GM12801 (cell line): ENCODE results near the gene SPRR1A.

Experiments
- CTCF ChIP-seq: IDR thresholded peaks from one replicate; pipeline ENCODE4 v1.5.1; 2011; ENCODE audit warnings: control low read depth; ENCODE audit not compliant: insufficient read length; ENCODE audit errors: extremely low read depth

Gene SPRR1A

GRCh38 chr1:152983743-152984142 lies at the start of gene SPRR1A:
Gene SPRR1A (plus strand): TSS chr1:152984081. CDS start chr1:152985231, 1,150 bp downstream.
- no peak for TF ChIP-seq CTCF

GRCh38 chr1:152940614-152941013 lies 43.3 kb upstream of the SPRR1A start:
- TF ChIP-seq CTCF, result no peak

GRCh38 chr1:152941037-152941711 lies 42.7 kb upstream of the SPRR1A start:
- TF ChIP-seq CTCF, result no peak

- TF ChIP-seq CTCF, result no peak
Observed at GRCh38 chr1:152942161-152942560, 41.7 kb upstream of the SPRR1A start.

- no peak for TF ChIP-seq CTCF
Observed at GRCh38 chr1:152946248-152946647, 37.6 kb upstream of the SPRR1A start.

GRCh38 chr1:152946651-152947256 lies 37.1 kb upstream of the SPRR1A start, which contains the start of gene SPRR5:
Gene SPRR5 (plus strand): TSS chr1:152947206. CDS start chr1:152948555, 1,349 bp downstream.
- TF ChIP-seq CTCF, result no peak

- TF ChIP-seq CTCF, result no peak
Observed at GRCh38 chr1:152951711-152952110, 32.2 kb upstream of the SPRR1A start.
